ENCODE results near the gene SHB. TPM values are rescaled to one million over a fixed set of nuclear protein-coding genes. Genes with fewer than 3 reads are reported as not detected.
A peak's percentile ranks its signal among the peaks of the same experiment; 100 is the strongest.

Gene SHB
- total and polyA plus RNA-seq, 2 of the 8 experiments (the other 6 are each of a cell fraction or from before 2014, with no cell fraction given): 4.1 to 12.6 TPM

GRCh38 chr9:37946041-37946440, 123.0 kb downstream of the SHB start:
- WGBS, 2 experiments (ENCODE audit: extremely low coverage in 1 of 2, insufficient coverage in 1 of 2, insufficient read length in 1 of 2, insufficient replicate concordance in 2 of 2, low coverage in 1 of 2, low lambda C conversion rate in 2 of 2, missing lambda C conversion rate in 1 of 2): 91% methylated on average over 8 of the region's 8 CpGs; no CpG with 5 or more reads in 1 of the 2 experiments
- 0 out of 2 replicates have a peak overlapping the region, but pooled peaks have one; percentile 9 for H2AK5ac ChIP-seq (ENCODE audit: low read depth, low read length)
- no peak overlapping the region for H4K5ac ChIP-seq (ENCODE audit: insufficient read length, low read depth, low read length)
- H3K9me3 ChIP-seq (ENCODE audit: insufficient read depth in 2 of 2, low read depth in 1 of 2, low read length in 1 of 2): no peaks in the 10 kb centered on the region
- H3K14ac ChIP-seq (ENCODE audit: insufficient read length): no peak overlapping the region
- no peak overlapping the region for H3K23ac ChIP-seq (ENCODE audit: insufficient read length)
- H4K8ac ChIP-seq (ENCODE audit: extremely low read depth, insufficient read depth, low read length): no peak overlapping the region
- no peak overlapping the region; the same call in 1 of the 2 replicates for H3K27ac ChIP-seq (ENCODE audit: low read depth, low read length)
- H3K4me2 ChIP-seq (ENCODE audit: insufficient read depth in 1 of 2, low read depth in 2 of 2, low read length in 2 of 2): no peak overlapping the region
- POLR2A ChIA-PET (ENCODE audit: partially characterized antibody): interaction anchor here (1.0 kb wide), 1 partner anchor 85 kb away, joined by 3 read pairs; no protein-coding TSS in a partner anchor
- H2BK5ac ChIP-seq (ENCODE audit: low read depth, low read length): 0 out of 2 replicates have a peak overlapping the region, but pooled peaks have one; percentile 39
- H3K18ac ChIP-seq (ENCODE audit: extremely low read depth, low read length): no peak overlapping the region; the same call in 1 of the 2 replicates
- H3K4ac ChIP-seq (replicated peaks; ENCODE audit: insufficient read length, low read depth, low read length): no peak overlapping the region
- H2BK12ac ChIP-seq (ENCODE audit: low read depth, low read length): 0 out of 2 replicates have a peak overlapping the region, but pooled peaks have one; percentile 60
- no peak overlapping the region for H2BK120ac ChIP-seq (replicated peaks; ENCODE audit: low read depth, low read length)
- no peak for FAIRE-seq
- H3K27me3 ChIP-seq (replicated peaks in 1 of 4; ENCODE audit: control insufficient read depth in 3 of 4, extremely low read depth in 1 of 4, insufficient read depth in 3 of 4, low read length in 3 of 4): no peaks in the 10 kb centered on the region
- no peak overlapping the region for H2AFZ ChIP-seq (ENCODE audit: low read length)
- no peak overlapping the region for H2BK20ac ChIP-seq (ENCODE audit: low read length)
- H3K79me1 ChIP-seq (ENCODE audit: low read depth, low read length): no peaks in the 10 kb centered on the region
- no peak for DNase-seq (ENCODE audit: low read depth in 1 of 2, low spot score in 2 of 2)
- H3K9ac ChIP-seq (replicated peaks in 1 of 4; ENCODE audit: extremely low read depth in 1 of 4, low read depth in 3 of 4, low read length in 3 of 4): no peak overlapping the region
- H3K36me3 ChIP-seq (ENCODE audit: control insufficient read depth in 2 of 4, insufficient read depth in 4 of 4, low read length in 3 of 4): peaks cover 0 to 11% (median under 1%) of the 10 kb centered on the region in 4 experiments; a peak in 4 of 8 replicates
- no peak overlapping the region for H3K4me3 ChIP-seq (ENCODE audit: extremely low read depth in 1 of 4, insufficient read depth in 2 of 4, low read depth in 3 of 4, low read length in 4 of 4)
- H4K91ac ChIP-seq (replicated peaks; ENCODE audit: insufficient read length, low read length): peak overlapping the region; percentile 27
- H3K56ac ChIP-seq (replicated peaks; ENCODE audit: insufficient read length, low read depth, low read length): no peak overlapping the region
- peaks cover 2 to 3% of the 10 kb centered on the region in 2 experiments for H4K20me1 ChIP-seq (replicated peaks in 1 of 2; ENCODE audit: control insufficient read depth in 1 of 2, insufficient read depth in 2 of 2, low read length in 2 of 2)
- H2BK15ac ChIP-seq (ENCODE audit: low read length): no peak overlapping the region; the same call in 1 of the 2 replicates
- 0 out of 2 replicates have a peak, but pooled peaks cover 2% of the 10 kb centered on the region for H3K23me2 ChIP-seq (ENCODE audit: low read depth, low read length)
- CTCF ChIA-PET (ENCODE audit: partially characterized antibody): interaction anchor here (1.3 to 1.5 kb wide), 3 partner anchors 13 to 33 kb away, joined by 5 to 8 read pairs (median 5); no protein-coding TSS in a partner anchor
- H3K79me2 ChIP-seq (ENCODE audit: control insufficient read depth in 1 of 2, insufficient read depth in 2 of 2, low read length in 2 of 2): no peaks in the 10 kb centered on the region
- peaks cover 6 to 25% (median 14%) of the 10 kb centered on the region in 4 experiments for H3K4me1 ChIP-seq (replicated peaks in 1 of 4; ENCODE audit: control insufficient read depth in 3 of 4, insufficient read depth in 4 of 4, low read length in 3 of 4)
- TF ChIP-seq, protein P1, sequence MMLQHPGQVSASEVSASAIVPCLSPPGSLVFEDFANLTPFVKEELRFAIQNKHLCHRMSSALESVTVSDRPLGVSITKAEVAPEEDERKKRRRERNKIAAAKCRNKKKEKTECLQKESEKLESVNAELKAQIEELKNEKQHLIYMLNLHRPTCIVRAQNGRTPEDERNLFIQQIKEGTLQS (IDR thresholded peaks at IDR 0.05; ENCODE audit: insufficient read depth, low read depth, low read length): no peak
- TF ChIP-seq KDM1A (IDR thresholded peaks at IDR 0.05; ENCODE audit: borderline replicate concordance, low read length): no peak
- TF ChIP-seq RXRA (IDR thresholded peaks at IDR 0.05; ENCODE audit: insufficient read depth, low read depth, low read length): no peak
- TF ChIP-seq TCF12 (IDR thresholded peaks at IDR 0.05; ENCODE audit: low read depth, low read length): no peak
- TF ChIP-seq PHF8 (conservative IDR thresholded peaks at IDR 0.05; ENCODE audit: low read depth, low read length): no peak
- no peak for TF ChIP-seq TBP (IDR thresholded peaks at IDR 0.05; ENCODE audit: low read depth, low read length)
- no peak for TF ChIP-seq KDM5A (IDR thresholded peaks at IDR 0.05; ENCODE audit: low read length)
- no peak for TF ChIP-seq NRF1 (IDR thresholded peaks at IDR 0.05; ENCODE audit: low read depth, low read length)
- TF ChIP-seq SP1 (IDR thresholded peaks at IDR 0.05; ENCODE audit: low read depth, low read length): no peak
- no peak for TF ChIP-seq FOSL1 (IDR thresholded peaks at IDR 0.05; ENCODE audit: insufficient read depth, low read depth, low read length)
- no peak for TF ChIP-seq ASH2L (IDR thresholded peaks at IDR 0.05; ENCODE audit: low read length)
- TF ChIP-seq KDM4A (IDR thresholded peaks at IDR 0.05; ENCODE audit: low read depth, low read length, severe bottlenecking): no peak
